Esophagus muscularis mucosa (tissue), 4 donors: Measurements from ENCODE around the gene USP17L21.
"Not testable (repeated sequence)": the region's sequence is repeated elsewhere in the genome, so short reads cannot be mapped to it uniquely, and the experiment has no call there.

ENCODE experiments used
- CTCF ChIP-seq, 3 experiments: fragments of 200-600 bp in 2 of 3; fragments of 450-650 bp in 1 of 3; sonication (generic) in 2 of 3; IDR thresholded peaks; one replicate each; pipeline ENCODE4 v1.5.1; 2017 to 2019; ENCODE audit warnings: antibody characterized with exemption in 3 of 3, mild to moderate bottlenecking in 2 of 3, moderate library complexity in 1 of 3
- EP300 ChIP-seq: sonication (generic); formaldehyde crosslinking; IDR thresholded peaks from one replicate; pipeline ENCODE4 v1.6.1; 2017; ENCODE audit warnings: antibody characterized with exemption
- POLR2A ChIP-seq: fragments of 450-650 bp; IDR thresholded peaks from one replicate; pipeline ENCODE4 v1.6.1; 2017; ENCODE audit warnings: antibody characterized with exemption, moderate library complexity, mild to moderate bottlenecking, low read depth
- POLR2AphosphoS5 ChIP-seq, 2 donors: sonication (generic); formaldehyde crosslinking; IDR thresholded peaks; one replicate each; pipeline ENCODE4 v1.6.1; 2017; ENCODE audit warnings: antibody characterized with exemption in 2 of 2

- TF ChIP-seq CTCF (IDR thresholded peaks at IDR 0.05); POLR2A; POLR2AphosphoS5 (IDR thresholded peaks at IDR 0.05); EP300: not testable (repeated sequence)
These were observed 14.6 kb upstream of the USP17L21 start, which contains the start of gene USP17L18 for GRCh38 chr4:9247953-9248680.
